T-helper 1 cell treated with Interleukin-12 subunit alpha and Interleukin-12 subunit beta and Interleukin-4 antibody, amounts not matched to agents 30 μg/mL and 1 μg/mL, for 36 hours (primary cell): ENCODE data around the gene RAD1.

Experiments
- H3K27ac Mint-ChIP-seq: one replicate; pipeline ENCODE4 v1.8.0; 2021; ENCODE audit warnings: mild to moderate bottlenecking, mixed read lengths
- H3K27me3 Mint-ChIP-seq: one replicate; pipeline ENCODE4 v1.8.0; 2021; ENCODE audit warnings: low read depth, mixed read lengths
- H3K36me3 Mint-ChIP-seq: one replicate; pipeline ENCODE4 v1.8.0; 2021; ENCODE audit warnings: low read depth, mixed read lengths
- H3K4me1 Mint-ChIP-seq: one replicate; pipeline ENCODE4 v1.8.0; 2021; ENCODE audit warnings: low read depth, mixed read lengths
- H3K4me3 Mint-ChIP-seq: one replicate; pipeline ENCODE4 v1.8.0; 2021; ENCODE audit warnings: mild to moderate bottlenecking, moderate library complexity, mixed read lengths
- H3K9me3 Mint-ChIP-seq: one replicate; pipeline ENCODE4 v1.8.0; 2021; ENCODE audit warnings: mixed read lengths

Gene RAD1, protein sequence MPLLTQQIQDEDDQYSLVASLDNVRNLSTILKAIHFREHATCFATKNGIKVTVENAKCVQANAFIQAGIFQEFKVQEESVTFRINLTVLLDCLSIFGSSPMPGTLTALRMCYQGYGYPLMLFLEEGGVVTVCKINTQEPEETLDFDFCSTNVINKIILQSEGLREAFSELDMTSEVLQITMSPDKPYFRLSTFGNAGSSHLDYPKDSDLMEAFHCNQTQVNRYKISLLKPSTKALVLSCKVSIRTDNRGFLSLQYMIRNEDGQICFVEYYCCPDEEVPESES

DNA sequence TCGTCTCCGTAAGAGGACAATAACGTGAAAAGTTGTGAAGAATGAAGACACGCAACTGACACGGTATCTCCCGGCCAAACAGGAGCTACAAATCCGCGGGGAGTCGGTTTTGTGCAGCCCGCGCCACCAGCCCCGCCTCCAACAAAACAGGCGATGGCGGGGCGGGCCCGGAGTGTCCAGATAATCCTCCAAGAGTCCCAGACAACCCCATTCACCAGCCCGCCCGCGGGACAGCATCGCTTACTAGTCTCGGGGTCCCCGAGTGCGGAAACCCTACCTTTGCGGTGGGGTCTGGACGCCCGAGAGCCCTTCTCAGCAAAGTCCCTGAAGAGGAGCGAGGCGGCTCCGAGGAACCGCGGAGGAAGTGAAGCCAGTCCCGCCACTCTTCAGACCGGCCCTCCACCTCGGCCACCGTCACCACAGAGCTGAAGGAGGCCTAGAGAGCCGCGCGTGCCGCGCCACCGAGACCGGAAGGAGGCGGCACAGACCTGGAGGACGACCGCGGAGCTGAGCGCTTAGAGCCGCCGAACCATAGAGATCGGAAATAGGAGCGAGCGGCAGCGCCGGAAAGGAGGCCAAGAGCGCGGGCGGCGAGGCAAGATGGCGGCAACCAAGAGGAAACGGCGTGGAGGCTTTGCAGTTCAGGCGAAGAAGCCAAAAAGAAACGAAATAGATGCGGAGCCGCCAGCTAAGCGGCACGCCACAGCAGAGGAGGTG lies at the start of gene RAD1, which contains the start of gene BRIX1:
RAD1 (minus strand) TSS at position 366 of the 717 bp plus-strand sequence. CDS start 612 bp downstream, outside the sequence.
BRIX1 (plus strand) TSS at position 573 of the 717 bp plus-strand sequence; CDS start at position 601, 28 bp downstream.
- no peaks in the 10 kb centered on the region for H3K9me3 Mint-ChIP-seq
- H3K27ac Mint-ChIP-seq = peak within 1 kb of the TSS; percentile 65
- peaks cover 21% of the 10 kb centered on the region for H3K36me3 Mint-ChIP-seq
- H3K27me3 Mint-ChIP-seq = no peaks in the 10 kb centered on the region
- peaks cover 29% of the 10 kb centered on the region for H3K4me1 Mint-ChIP-seq
- no peak within 1 kb of the TSS for H3K4me3 Mint-ChIP-seq

DNA sequence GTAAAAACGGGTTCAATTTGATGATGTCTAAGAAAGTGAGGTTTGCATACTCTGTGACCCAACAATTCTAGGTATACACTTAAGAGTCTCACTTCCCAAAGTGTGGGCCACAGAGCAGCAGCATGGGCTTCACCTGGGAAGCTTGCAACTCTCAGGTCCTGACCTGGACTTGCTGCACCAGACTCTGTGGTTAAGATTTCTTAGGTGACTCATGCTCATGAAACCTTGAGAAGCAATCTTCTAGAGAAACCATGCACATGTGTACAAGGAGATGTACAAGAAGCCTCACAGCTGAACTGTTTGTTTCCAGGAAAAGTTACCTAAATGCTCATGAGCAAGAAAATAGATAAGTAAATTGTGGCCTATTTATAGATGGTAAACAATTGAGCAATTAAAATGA lies 44.0 kb upstream of the RAD1 start:
- Mint-ChIP-seq H3K27ac (peak overlapping the region; percentile 27), H3K9me3 (no peaks in the 10 kb centered on the region), H3K27me3 (no peaks in the 10 kb centered on the region), H3K4me1 (peaks cover 20% of the 10 kb centered on the region), H3K4me3 (no peak overlapping the region), H3K36me3 (peaks cover 16% of the 10 kb centered on the region)

DNA sequence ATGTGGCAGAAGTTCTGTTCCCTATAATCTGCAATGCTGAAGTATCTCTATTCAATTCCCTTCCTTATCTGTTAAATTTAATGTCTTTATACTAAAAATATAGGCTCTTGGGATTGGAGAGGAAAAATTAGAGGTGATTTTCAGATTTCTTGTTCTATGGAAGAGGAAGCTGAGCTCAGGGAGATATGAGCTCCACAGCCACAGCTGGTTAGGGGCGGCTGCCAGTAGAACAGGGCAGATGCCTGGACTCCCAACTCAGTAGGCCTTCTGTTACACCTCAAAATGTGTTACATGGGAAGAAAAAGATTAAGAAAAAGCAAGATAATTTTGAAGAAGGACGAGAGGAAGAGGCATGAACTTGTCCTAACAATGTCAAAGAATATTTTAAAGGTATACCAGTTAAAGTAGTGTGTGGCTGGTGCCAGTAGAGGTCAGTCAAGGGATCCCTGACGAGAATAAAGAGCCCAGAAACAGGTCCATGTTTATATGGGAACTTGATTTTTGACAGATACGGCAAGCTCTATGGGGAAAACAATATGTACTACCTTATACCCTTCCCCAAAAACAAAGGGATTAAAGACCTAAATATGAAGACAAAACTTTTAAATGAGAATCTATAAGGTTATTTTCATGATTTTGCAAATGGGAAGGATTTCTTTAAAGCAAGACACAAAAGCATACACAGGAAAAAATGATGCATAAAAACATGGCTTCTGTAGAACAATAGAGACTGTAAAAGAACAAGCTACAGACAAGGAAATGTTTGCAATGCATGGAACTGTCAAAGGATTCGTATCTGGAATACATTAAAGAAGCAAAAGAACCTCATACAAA lies 42.8 kb upstream of the RAD1 start:
- Mint-ChIP-seq H3K27ac (no peak overlapping the region), H3K9me3 (no peaks in the 10 kb centered on the region), H3K4me1 (peaks cover 20% of the 10 kb centered on the region), H3K36me3 (peaks cover 19% of the 10 kb centered on the region), H3K27me3 (no peaks in the 10 kb centered on the region), H3K4me3 (no peak overlapping the region)

DNA sequence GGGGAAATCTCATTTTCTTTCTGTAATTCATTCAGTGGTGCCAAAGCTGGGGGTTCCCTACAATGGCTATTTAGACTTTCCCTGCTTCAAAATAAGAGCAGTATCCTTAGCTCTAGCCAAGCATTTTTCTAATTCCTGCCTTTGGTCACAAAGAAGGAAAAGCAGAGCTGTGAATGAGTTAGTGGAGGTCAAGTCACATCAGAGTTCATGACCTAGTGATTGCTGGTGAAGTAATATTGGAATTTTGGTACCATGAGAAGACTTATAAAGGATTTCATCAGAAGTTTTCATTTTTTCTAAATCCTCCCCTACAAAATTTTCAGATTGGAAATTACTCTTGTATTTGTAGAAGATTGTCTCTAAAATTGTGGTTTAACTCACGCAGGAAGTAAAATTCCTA lies 42.0 kb upstream of the RAD1 start:
- H3K4me1 Mint-ChIP-seq = peaks cover 20% of the 10 kb centered on the region
- no peak overlapping the region for H3K27ac Mint-ChIP-seq
- H3K9me3 Mint-ChIP-seq = no peaks in the 10 kb centered on the region
- peaks cover 22% of the 10 kb centered on the region for H3K36me3 Mint-ChIP-seq
- H3K4me3 Mint-ChIP-seq = no peak overlapping the region
- H3K27me3 Mint-ChIP-seq = no peaks in the 10 kb centered on the region

DNA sequence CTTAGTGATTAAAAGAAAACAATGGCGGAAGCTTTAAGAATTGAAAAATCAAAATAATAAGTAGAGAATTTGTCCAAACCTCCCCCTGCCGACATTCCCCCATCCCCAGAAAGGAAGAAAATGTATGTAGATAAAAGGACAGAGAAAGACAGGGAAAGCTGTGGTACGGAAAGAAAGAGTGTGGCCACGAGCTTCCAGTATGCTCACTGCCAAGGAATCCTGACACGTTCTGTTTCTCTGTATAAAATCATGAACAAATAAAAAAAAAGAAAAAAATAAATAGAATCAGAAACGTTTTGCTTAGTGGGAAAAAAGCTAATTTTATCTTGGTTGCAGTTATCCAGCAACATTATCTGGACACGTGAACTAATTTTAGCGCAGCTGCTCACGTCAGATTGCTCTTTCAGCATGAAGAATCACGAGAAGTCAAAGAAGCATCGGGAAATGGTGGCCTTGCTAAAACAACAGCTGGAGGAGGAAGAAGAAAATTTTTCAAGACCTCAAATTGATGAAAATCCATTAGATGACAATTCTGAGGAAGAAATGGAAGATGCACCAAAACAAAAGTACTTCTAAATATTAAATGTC lies 29.2 kb upstream of the RAD1 start:
- Mint-ChIP-seq H3K9me3 (no peaks in the 10 kb centered on the region), H3K4me3 (no peak overlapping the region), H3K36me3 (peaks cover 42% of the 10 kb centered on the region), H3K4me1 (no peaks in the 10 kb centered on the region), H3K27me3 (no peaks in the 10 kb centered on the region), H3K27ac (no peak overlapping the region)

DNA sequence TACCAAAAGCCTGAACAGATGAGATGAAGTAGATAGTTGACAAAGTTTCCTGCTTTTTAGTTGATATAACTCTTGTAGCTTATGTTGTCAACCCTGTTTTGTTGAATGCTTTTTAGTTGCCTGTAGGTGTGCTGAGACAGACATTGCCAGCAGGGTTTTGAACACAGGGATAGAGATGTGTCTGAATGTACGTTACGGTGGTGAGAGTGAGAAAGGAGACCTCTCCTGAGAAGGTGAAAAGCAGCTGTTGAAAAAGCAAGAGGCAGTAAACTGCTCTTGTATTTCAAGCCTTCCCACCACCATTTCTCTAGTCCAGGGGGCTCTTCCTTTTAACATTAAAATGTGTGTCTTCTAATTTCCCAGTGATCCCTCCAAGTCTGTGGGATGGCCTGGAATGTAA lies 28.7 kb upstream of the RAD1 start:
- Mint-ChIP-seq H3K9me3 (no peaks in the 10 kb centered on the region), H3K36me3 (peaks cover 39% of the 10 kb centered on the region), H3K4me1 (no peaks in the 10 kb centered on the region), H3K27ac (no peak overlapping the region), H3K4me3 (no peak overlapping the region), H3K27me3 (no peaks in the 10 kb centered on the region)

DNA sequence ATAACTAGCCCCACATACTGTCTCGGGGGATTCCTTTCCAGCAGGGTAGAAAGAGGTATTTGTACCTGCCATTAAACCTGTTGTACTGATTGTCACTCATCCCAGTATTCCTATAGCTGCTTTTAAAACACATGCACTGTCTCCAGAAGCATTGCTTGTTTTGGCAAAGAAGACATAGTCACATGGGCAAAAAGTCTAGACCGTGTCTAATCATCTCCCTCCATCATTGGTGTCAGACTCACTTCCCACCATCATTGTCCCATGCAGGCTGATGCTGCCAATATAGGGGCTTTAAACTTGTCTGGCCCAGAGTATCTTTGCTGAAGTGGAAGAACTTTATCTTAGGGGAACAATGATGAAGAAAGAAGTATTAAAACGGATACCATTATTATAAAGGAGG lies 26.6 kb upstream of the RAD1 start:
- Mint-ChIP-seq H3K27ac (no peak overlapping the region), H3K4me3 (no peak overlapping the region), H3K36me3 (peaks cover 37% of the 10 kb centered on the region), H3K9me3 (no peaks in the 10 kb centered on the region), H3K27me3 (no peaks in the 10 kb centered on the region), H3K4me1 (peaks cover 4% of the 10 kb centered on the region)

DNA sequence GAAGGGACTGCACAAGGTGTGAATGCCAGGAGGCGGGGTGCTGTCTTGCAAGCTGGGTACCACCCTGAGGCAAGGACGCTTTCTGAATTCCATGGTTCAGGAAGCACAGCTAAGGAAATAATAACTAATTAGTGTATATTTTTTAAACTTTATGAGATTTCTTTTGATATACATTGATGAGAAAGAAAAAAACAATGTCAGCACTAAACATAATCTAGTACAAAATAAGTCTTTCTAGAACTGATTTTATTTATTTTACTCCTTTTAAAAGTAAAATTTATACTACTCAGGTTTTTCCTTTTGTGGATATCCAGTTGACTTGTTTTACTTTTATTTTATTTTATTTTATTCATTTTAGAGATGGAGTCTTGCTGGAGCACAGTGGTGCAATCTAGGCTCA lies 17.6 kb upstream of the RAD1 start:
- peaks cover 31% of the 10 kb centered on the region for H3K4me1 Mint-ChIP-seq
- no peaks in the 10 kb centered on the region for H3K9me3 Mint-ChIP-seq

DNA sequence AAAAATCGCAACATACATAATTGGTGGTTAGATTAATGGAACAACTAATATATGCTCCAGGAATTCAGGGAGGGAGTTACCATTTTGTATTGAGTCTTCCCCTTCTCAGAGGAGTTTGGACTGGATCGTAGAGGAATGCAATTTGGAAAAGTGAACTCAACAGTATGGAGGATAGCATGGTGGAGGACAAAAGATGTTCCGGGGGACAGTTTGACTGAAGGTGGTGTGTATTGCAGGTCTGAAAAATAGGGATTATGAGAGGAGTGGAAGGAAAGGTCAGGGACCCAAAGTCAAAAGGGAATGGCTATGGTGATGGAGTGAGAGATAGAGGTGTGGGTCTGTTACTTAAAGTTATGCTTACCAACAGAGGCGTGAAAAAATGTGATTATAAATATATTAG lies 15.6 kb upstream of the RAD1 start:
- H3K9me3 Mint-ChIP-seq = no peaks in the 10 kb centered on the region
- H3K27me3 Mint-ChIP-seq = no peaks in the 10 kb centered on the region
- peaks cover 31% of the 10 kb centered on the region for H3K4me1 Mint-ChIP-seq
- H3K4me3 Mint-ChIP-seq = peak overlapping the region; percentile 92
- peak overlapping the region; percentile 87 for H3K27ac Mint-ChIP-seq
- peaks cover 24% of the 10 kb centered on the region for H3K36me3 Mint-ChIP-seq

More for the DNA sequence above, 17.6 kb upstream of the RAD1 start:
- H3K4me3 Mint-ChIP-seq = no peak overlapping the region
- peaks cover 25% of the 10 kb centered on the region for H3K36me3 Mint-ChIP-seq
- H3K27ac Mint-ChIP-seq = no peak overlapping the region
- H3K27me3 Mint-ChIP-seq = no peaks in the 10 kb centered on the region

DNA sequence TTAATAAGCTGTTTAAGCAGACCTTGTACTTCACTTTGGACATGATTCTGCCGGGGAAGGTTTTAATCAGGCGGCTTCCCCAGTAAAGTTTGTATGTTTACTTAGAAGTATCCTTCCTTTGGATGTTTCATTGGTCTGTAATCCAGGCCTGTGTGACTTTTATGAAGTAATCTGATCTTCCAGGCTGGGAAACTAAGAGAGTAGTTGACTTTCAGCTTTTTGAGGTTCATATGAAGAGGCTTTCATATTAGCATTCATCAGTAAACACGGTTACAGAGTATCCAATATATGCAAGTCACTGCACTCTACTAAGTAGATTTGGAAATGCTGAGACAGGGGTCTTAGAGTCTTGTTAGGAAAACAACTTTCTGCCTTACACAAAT lies 15.1 kb upstream of the RAD1 start:
- peak overlapping the region; percentile 87 for H3K27ac Mint-ChIP-seq
- no peaks in the 10 kb centered on the region for H3K27me3 Mint-ChIP-seq
- H3K4me1 Mint-ChIP-seq = peaks cover 31% of the 10 kb centered on the region
- no peaks in the 10 kb centered on the region for H3K9me3 Mint-ChIP-seq
- peak overlapping the region; percentile 92 for H3K4me3 Mint-ChIP-seq
- peaks cover 24% of the 10 kb centered on the region for H3K36me3 Mint-ChIP-seq

DNA sequence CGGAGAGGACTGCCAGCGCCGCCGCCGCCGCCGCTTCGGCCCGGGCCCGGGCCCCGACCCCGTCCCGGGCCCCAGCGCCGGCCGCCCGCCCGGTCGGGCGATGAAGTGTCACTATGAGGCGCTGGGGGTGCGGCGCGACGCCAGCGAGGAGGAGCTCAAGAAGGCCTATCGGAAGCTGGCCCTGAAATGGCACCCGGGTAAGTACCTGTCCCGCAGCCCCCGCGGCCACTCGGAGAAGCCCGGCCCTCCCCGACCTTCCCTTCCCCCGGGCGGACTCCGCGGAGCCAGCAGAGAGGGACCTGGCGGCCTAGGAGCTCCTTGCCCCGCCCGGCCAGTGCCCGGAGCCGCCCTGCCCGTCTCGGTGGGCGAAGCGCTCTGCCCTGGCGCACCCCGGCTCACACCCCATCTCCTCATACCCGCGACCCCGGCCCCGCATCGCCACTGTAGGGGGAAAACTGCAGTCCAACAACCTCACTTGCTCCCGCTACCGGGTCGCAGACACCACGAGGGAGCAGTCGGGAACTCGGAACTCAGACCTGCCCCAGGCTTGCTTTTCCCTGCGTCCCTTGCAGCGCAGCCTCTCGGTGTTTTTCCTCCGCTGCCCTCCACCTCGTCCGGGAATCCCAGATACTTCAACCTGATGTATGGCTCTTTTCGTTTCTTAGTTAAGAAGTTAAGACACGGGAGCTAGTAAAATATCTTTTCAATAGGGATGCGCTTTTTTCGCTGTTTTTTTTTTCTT lies 14.6 kb upstream of the RAD1 start:
- Mint-ChIP-seq H3K9me3 (no peaks in the 10 kb centered on the region), H3K4me1 (peaks cover 32% of the 10 kb centered on the region), H3K4me3 (peak overlapping the region; percentile 92), H3K27me3 (no peaks in the 10 kb centered on the region), H3K36me3 (peaks cover 27% of the 10 kb centered on the region), H3K27ac (peak overlapping the region; percentile 87)

DNA sequence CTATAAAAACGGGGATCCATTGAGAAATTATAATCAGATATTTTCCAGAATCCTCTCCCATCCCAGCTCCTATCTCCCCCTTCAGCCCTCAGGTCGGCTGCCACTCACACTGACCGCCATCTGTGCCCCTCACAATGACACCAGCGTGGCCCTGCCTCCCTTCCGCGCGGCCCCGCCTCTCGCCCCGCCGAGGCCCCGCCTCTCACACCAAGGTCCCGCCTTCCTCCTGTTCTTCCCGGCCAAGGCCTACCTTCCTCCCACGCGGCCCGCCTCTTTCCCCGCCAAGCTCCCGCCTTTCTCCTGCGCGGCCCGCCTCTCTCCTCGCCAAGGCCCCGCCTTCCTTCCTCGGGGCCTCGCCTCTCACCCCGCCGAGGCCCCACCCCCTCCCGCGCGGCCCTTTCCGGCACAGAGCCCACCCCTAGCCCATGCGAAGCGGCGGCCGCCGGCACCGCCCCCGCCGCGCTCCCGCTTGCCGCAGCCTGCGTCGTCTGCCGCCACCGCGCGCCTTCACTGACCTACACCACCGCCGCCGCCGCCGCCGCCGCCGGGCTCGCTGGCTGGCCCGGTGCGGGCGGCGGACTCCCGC lies 13.9 kb upstream of the RAD1 start, which contains the start of gene DNAJC21:
DNAJC21 (plus strand) TSS at position 426 of the 586 bp plus-strand sequence. CDS start 261 bp downstream, outside the sequence.
- Mint-ChIP-seq H3K27ac (peak within 1 kb of the TSS; percentile 87), H3K9me3 (no peaks in the 10 kb centered on the region), H3K27me3 (no peaks in the 10 kb centered on the region), H3K4me1 (peaks cover 33% of the 10 kb centered on the region), H3K4me3 (peak within 1 kb of the TSS; percentile 92), H3K36me3 (peaks cover 30% of the 10 kb centered on the region)

DNA sequence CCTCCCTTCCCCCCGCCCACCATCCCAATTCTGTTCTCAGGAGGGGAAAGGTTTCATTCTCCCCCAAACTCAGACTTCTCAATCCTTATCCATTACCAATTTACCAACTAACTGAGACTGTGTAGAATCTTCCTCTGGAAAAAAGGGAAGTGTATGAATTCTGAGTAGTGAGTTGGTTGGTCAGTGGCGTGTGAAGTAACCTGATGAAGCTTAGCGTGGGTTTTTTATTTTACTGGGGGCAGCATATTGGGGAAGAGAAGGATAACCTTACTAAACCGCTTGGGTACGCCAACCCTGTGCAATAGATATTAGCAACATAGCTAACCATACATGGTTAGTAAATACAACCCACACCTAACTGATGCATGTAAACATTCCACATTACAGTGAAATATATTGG lies 13.0 kb upstream of the RAD1 start:
- H3K4me3 Mint-ChIP-seq = no peak overlapping the region
- H3K9me3 Mint-ChIP-seq = no peaks in the 10 kb centered on the region
- no peaks in the 10 kb centered on the region for H3K27me3 Mint-ChIP-seq
- H3K36me3 Mint-ChIP-seq = peaks cover 32% of the 10 kb centered on the region
- no peak overlapping the region for H3K27ac Mint-ChIP-seq
- peaks cover 36% of the 10 kb centered on the region for H3K4me1 Mint-ChIP-seq
